Suprapubic skin (tissue), 4 donors: ENCODE measurements around the gene RPTN. TPM values are rescaled to one million over a fixed set of nuclear protein-coding genes. Genes with fewer than 3 reads are reported as not detected.

ENCODE experiments used
- DNase-seq, 2 donors: peaks; one replicate each; pipeline ENCODE4 v3.0.0-alpha.2; 2019; ENCODE audit warnings: low spot score in 2 of 2
- H3K27ac ChIP-seq: fragments of 200-600 bp; sonication (generic); one replicate; pipeline ENCODE4 v1.5.1; 2019
- H3K27me3 ChIP-seq: fragments of 200-600 bp; sonication (generic); one replicate; pipeline ENCODE4 v1.5.1; 2019
- H3K36me3 ChIP-seq: fragments of 200-600 bp; sonication (generic); one replicate; pipeline ENCODE4 v1.5.1; 2019
- H3K4me1 ChIP-seq: fragments of 200-600 bp; sonication (generic); one replicate; pipeline ENCODE4 v1.5.1; 2019
- H3K4me3 ChIP-seq: fragments of 200-600 bp; sonication (generic); one replicate; pipeline ENCODE4 v1.5.1; 2019; ENCODE audit warnings: mild to moderate bottlenecking
- H3K9me3 ChIP-seq: fragments of 200-600 bp; sonication (generic); one replicate; pipeline ENCODE4 v1.5.1; 2019
- CTCF ChIP-seq, 2 donors: fragments of 200-600 bp in 1 of 2; fragments of 450-650 bp in 1 of 2; sonication (generic) in 1 of 2; IDR thresholded peaks; one replicate each; pipeline ENCODE4 v1.5.1; 2016 to 2019; ENCODE audit warnings: antibody characterized with exemption in 2 of 2, mild to moderate bottlenecking in 1 of 2, moderate library complexity in 1 of 2
- EP300 ChIP-seq: sonication (generic); formaldehyde crosslinking; IDR thresholded peaks from one replicate; pipeline ENCODE4 v1.6.1; 2017; ENCODE audit warnings: antibody characterized with exemption
- POLR2A ChIP-seq, 2 donors: fragments of 450-650 bp; IDR thresholded peaks; one replicate each; pipeline ENCODE4 v1.6.1; 2017; ENCODE audit warnings: antibody characterized with exemption in 2 of 2, mild to moderate bottlenecking in 2 of 2, moderate library complexity in 2 of 2
- POLR2AphosphoS5 ChIP-seq, 3 donors: sonication (generic); formaldehyde crosslinking; IDR thresholded peaks; one replicate each; pipeline ENCODE4 v1.6.1; 2017; ENCODE audit warnings: antibody characterized with exemption in 3 of 3
- WGBS: methylation state at CpG from one replicate; pipeline ENCODE4 v1.1.5; 2018; 5-methylcytosine and 5-hydroxymethylcytosine counted together
- total RNA-seq, 4 donors: library from RNA; depleted of rRNA; stranded (reverse); fragments of >200 nt; gene quantifications; one replicate each; pipeline ENCODE4 v1.1.0, GENCODE V29; 2016

RPTN gene
- total RNA-seq, 4 donors from 2014 or later = 9.0 to 40.3 (median 18.2) TPM

GRCh38 chr1:152110860-152111514, 48.0 kb downstream of the RPTN start:
- Histone ChIP-seq H3K4me3 (peak overlapping the region; percentile 52), H3K9me3 (no peaks in the 10 kb centered on the region), H3K36me3 (no peaks in the 10 kb centered on the region), H3K4me1 (peaks cover 47% of the 10 kb centered on the region), H3K27ac (no peak overlapping the region), H3K27me3 (peaks cover 95% of the 10 kb centered on the region)
- peak in 1 of 2 donors; percentile 61 for DNase-seq
- WGBS = 2% methylated on average over 55 of the region's 60 CpGs
- TF ChIP-seq EP300 (no peak), CTCF (IDR thresholded peaks at IDR 0.05) (no peak), POLR2A (IDR thresholded peaks at IDR 0.05) (no peak), POLR2AphosphoS5 (IDR thresholded peaks at IDR 0.05) (no peak)

- Histone ChIP-seq H3K4me3 (peak overlapping the region; percentile 52), H3K27ac (no peak overlapping the region), H3K4me1 (peaks cover 47% of the 10 kb centered on the region), H3K36me3 (no peaks in the 10 kb centered on the region), H3K27me3 (peaks cover 95% of the 10 kb centered on the region), H3K9me3 (no peaks in the 10 kb centered on the region)
- DNase-seq = no peak
- no peak for TF ChIP-seq EP300
- TF ChIP-seq POLR2AphosphoS5 (IDR thresholded peaks at IDR 0.05) = no peak
- no peak for TF ChIP-seq POLR2A (IDR thresholded peaks at IDR 0.05)
- no peak for TF ChIP-seq CTCF (IDR thresholded peaks at IDR 0.05)
- WGBS = 5% methylated on average over 25 of the region's 31 CpGs
These were observed 48.6 kb downstream of the RPTN start for GRCh38 chr1:152110365-152110859.

- DNase-seq = no peak
- H3K27me3 ChIP-seq = peaks cover 95% of the 10 kb centered on the region
- H3K4me1 ChIP-seq = peaks cover 47% of the 10 kb centered on the region
These were observed 49.1 kb downstream of the RPTN start for GRCh38 chr1:152109998-152110294.

GRCh38 chr1:152109231-152109997, 49.6 kb downstream of the RPTN start:
- no peak for DNase-seq
- 13% methylated on average over 31 of the region's 31 CpGs for WGBS
- Histone ChIP-seq H3K4me3 (peak overlapping the region; percentile 52), H3K27me3 (peaks cover 95% of the 10 kb centered on the region), H3K36me3 (no peaks in the 10 kb centered on the region), H3K9me3 (no peaks in the 10 kb centered on the region), H3K27ac (no peak overlapping the region), H3K4me1 (peaks cover 47% of the 10 kb centered on the region)
- TF ChIP-seq POLR2A (IDR thresholded peaks at IDR 0.05) (no peak), EP300 (no peak), POLR2AphosphoS5 (IDR thresholded peaks at IDR 0.05) (no peak), CTCF (IDR thresholded peaks at IDR 0.05) (no peak)

More at GRCh38 chr1:152109998-152110294, 49.1 kb downstream of the RPTN start:
- Histone ChIP-seq H3K9me3 (no peaks in the 10 kb centered on the region), H3K4me3 (peak overlapping the region; percentile 52), H3K36me3 (no peaks in the 10 kb centered on the region), H3K27ac (no peak overlapping the region)
- WGBS = 14% methylated on average over 15 of the region's 15 CpGs
- TF ChIP-seq POLR2A (IDR thresholded peaks at IDR 0.05) (no peak), CTCF (IDR thresholded peaks at IDR 0.05) (no peak), EP300 (no peak), POLR2AphosphoS5 (IDR thresholded peaks at IDR 0.05) (no peak)

- Histone ChIP-seq H3K9me3 (no peaks in the 10 kb centered on the region), H3K4me3 (peak overlapping the region; percentile 52), H3K27me3 (peaks cover 95% of the 10 kb centered on the region), H3K27ac (no peak overlapping the region), H3K36me3 (no peaks in the 10 kb centered on the region), H3K4me1 (peaks cover 47% of the 10 kb centered on the region)
- TF ChIP-seq POLR2A (IDR thresholded peaks at IDR 0.05) (no peak), POLR2AphosphoS5 (IDR thresholded peaks at IDR 0.05) (no peak)
- no peak for DNase-seq
- 20% methylated on average over 28 of the region's 28 CpGs for WGBS
These were observed 50.2 kb downstream of the RPTN start for GRCh38 chr1:152108882-152109222.
